CD4-positive, alpha-beta T cell treated with Interferon alpha-2 for 1 hour (primary cell): ENCODE measurements around the gene CLRN3.

Source experiments
- DNase-seq, 2 donors: peaks; one replicate each; pipeline ENCODE4 v3.0.0-alpha.2; 2020 to 2022

CLRN3 gene

DNA sequence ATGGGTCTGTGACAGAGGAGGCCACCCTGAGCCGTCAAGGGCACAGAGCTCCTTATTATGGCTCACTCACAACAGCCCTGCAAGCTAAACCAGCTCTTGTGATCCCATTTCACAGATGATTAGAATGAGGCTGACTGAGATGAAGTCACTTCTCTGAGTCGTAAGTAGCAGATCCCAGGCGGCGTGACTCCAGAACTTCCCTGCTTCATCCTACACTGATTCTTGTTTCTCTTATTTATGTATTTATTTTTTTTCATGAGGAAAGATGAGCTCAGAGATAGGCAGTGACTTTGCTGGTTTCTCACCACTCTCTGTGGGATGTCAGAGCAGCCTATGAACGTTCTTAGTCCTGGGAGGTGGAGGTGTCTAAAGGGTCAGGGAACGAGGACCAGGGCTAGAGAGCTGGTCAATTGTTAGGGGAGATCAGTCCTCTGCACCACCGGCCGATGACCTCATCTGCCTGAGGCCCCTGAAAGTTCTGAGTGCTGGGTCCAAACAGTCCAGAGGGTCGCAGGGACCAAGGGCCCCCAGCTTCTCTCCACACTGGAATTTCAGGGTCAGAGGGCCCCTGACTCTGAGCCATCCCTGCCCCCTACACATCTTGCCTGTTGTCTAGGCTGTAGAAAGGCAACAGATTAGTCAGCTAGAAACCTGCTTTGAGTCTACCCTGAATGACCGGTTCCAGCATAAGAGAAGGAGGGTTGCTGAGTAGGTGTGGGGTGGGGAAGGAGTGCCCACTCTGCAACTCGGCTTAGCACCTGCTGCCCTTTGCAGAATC, 17.9 kb downstream of the CLRN3 start:
- DNase-seq, result no peak

- no peak for DNase-seq
Measured at GRCh38 chr10:127873901-127874470, 18.8 kb downstream of the CLRN3 start.

GRCh38 chr10:127872871-127873600, 19.7 kb downstream of the CLRN3 start:
- no peak for DNase-seq

DNA sequence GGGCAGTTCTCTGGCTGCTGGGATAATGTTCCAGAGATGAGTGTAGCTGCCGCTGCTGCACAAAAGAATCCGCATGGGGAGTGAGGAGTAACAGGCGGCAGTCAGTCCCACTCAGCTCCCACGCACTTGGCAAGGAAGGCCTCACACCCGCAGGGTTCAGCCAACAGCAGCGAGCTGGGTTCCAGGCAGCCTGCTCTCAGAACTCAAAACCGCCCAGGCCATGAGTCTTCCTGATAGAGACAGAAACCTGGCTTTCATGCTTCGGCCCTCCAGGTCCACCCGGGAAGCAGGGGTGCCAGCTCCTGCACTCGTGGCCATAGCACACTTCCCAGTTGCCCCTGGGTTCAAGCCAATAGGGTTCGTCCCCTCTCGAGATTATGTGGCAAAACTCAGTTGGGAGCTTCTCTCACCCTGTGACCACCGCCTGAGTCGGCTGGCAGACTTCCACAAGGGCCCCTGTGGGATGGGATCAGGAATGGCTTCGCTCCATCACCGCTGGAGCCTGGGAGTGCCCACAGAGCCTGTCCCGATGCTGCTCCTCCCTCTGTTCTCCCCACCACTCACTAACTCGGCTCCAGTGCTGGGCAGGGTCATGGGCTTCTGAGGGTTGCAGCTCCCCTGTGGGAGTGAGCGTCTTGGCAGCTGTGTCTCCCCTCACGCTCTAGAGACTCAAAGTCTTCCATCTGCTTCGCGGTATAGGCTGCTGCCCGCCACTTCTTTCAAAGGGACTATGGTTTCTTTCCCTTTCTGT, 20.6 kb downstream of the CLRN3 start:
- DNase-seq, result no peak

DNA sequence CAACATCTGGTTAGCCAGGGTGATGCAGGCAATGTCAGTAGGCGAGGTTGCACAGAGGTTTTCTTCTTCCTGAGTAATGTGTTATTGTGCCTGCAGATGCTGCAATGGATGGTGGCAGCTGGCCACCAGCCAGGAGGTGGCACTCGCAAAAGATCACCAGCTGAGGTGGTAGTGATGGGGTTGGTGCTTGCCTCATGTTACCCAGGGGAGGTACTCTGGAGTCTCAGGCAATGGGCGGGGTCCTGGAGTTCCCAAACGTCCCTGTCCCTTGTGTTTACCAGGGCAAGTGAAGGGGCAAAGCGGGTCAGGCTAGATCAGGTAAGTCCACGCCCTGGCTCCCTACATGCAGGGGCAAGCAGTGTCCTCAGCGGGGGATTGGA, 21.1 kb downstream of the CLRN3 start:
- DNase-seq, result no peak

GRCh38 chr10:127869329-127869728, 23.4 kb downstream of the CLRN3 start:
- no peak for DNase-seq

DNA sequence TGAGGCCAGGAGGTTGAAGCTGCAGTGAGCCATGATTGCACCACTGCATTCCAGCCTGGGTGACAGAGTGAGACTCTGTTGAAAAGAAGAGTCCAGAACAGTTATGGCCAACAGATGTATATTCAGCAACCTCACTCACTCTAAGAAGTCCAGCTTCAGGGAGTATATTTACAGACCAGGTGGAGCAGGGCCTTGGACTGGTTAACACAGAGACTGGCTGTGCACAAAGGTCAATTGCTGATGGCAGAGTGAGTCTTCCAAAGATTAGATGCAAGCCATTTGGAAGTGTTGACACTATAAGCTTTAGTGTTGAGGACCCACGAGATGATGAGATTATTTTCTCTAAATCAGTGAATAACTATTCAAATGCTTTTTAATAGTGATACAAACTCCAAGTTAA, 24.9 kb downstream of the CLRN3 start:
- no peak for DNase-seq

DNA sequence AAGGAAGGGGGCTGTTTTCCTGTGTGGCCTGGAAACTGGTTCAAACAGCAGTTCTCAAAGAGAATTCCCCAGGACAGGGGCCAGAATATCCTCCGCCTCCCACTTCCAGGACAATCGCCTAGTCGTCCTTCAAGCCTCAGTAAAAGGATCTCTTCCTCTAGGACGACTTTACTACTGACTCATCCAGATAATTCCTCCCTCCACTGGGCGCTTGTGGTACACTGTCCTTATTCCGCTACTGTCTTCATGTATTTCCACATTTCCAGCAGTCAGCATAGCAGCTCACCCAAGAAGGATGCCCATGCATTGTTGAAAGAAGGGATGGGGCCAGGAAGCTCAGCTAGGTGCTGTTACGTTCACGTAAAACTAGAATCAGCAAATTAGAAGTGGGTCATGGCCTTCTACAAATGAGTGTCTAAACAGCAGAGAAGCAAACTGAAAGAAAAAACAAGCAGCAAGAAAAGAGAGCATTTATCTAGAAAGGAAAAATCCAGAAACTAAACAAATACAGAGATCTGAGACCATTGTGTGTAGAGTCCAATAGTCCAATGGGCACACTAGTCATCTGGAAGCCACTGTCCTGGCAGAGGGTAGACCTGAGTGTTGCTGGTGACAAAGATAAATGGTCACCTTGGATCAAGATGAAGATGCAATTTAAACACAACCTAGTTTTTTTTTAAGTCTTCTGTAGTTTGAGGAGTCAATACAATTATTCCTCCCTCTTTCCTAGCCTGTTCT, 26.3 kb downstream of the CLRN3 start:
- no peak for DNase-seq

DNA sequence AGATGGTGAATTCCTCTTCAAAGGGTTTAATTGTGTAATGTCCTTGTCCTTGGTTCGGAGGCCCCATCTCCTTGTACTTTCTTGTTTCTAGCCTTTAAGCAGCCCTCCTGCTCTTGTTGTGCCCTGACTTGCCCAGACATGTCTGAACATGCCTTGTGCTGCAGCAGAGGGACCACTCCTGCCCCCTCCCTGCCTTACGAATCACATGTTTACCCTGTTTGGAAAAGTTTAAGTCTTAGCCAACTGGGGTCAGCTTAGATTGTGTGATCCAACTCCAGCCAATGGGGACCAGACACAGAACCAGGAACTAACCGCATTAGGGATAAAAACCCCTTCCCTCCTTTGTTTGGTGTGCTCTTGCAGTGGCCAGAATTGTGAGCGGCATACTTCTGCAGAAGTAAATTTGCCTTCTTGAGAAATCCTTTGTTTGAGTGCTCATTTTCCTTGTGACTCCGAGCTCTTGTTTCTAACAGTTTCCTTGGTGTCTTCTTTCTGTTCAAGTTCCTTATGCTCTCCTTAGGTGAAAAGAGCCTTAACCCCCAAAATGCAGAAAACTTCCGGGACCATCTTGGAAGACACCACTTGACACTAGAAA, 29.4 kb downstream of the CLRN3 start:
- DNase-seq, result no peak

DNA sequence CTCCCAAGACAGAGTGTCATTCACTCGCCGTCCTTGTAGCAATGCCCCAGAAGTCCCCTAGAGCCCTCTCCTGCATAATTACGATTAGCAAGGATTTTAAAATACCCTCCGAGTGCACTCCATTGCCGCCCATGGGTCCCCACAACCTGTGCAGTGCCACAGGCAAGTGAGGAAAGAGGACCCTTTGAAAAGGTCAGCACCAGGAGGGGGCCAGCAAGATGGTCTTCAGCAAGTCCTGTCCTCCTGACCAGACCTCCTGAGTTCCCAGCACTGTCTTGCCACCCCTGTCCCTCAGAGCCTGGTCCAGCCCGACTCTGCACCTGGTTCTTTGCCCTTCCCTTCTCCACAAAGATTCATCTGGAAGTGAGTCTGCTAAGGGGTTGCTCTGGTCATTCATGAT, 32.1 kb downstream of the CLRN3 start:
- no peak for DNase-seq

- DNase-seq, result no peak
Measured at GRCh38 chr10:127855976-127856375, 36.8 kb downstream of the CLRN3 start.

GRCh38 chr10:127855591-127855881, 37.2 kb downstream of the CLRN3 start:
- DNase-seq, result no peak

DNA sequence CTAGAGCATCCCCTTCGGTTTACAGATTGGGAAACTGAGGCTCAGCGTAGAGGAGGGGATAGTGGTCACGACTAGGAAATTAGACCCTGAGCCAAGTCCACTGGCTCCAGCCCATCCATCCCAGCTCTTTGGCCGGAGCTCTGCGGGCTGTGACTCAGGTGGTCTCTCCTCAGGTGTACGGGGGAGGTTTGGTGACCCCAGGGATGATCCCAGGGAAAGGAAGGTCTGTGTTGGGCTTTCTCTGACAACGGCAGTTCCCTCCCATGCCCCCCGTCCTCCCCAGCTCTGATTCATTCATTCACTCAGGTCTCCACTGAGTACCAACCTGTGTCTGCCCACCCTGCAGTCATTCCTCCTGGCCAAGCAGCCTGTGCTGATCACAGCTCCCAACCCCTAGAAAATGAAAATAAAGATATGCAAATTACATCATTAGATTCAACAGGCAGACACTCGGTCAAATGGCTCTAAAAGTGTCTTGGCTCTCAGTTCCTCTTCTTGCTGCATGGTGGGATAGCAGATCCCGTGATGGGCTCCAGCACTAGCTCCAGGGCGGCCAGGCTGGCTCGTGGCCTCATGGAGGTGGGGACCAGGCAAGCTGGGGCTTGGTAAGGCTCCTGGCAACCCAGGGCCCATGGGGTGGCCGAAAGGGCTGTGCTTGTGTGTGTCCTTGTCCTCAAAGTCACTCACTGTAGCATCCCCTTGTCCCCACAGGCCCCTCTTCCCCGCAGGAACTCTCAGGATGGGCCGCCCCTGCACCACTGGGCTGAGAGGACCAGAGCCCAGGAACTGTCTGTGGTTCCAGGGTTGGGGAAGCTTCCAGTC, 37.8 kb downstream of the CLRN3 start:
- DNase-seq, result peak in 1 of 2 donors; percentile 18

DNA sequence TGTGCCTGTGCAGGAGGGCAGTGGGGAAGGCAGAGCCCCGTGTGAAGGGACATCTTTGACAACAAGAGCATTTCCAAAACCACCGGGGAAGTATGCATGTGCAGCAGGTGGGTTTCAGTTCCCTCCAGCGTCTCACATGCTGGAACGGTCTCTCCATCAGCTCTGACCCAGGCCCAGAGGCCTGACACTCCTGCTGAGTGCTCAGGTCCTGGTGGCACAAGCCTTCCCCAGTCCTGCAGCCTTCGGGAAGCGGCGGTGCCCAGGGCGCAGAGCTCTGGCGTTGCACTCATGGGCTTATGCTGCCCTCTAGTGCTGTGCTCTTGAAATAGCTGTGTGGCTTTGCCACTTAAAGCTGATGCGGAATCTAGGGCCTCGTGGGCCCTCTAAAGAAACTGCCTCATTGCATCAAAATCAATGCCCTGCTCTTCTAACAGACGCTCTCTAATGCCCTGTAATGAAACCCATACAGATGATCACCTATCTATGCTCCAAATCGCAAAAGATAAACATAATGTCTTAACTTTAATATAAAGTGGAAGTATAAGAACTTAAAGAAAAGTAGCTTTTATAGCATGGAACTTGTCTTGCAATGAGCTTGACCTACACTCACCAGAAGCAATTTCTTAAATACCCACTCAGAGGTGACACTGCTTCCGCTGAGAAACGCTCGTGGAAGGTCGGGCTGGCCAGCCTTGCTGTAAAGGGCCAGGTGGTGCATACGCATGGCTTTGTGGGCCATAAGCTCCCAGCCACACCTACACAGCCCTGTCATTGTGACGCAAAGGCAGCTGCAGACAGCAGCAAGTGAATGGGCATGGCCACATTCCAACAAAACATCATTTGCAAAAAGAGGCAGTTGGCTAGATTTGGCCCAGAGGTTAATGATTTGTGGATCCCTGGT, 38.6 kb downstream of the CLRN3 start:
- DNase-seq, result peak; percentile 38 to 46

GRCh38 chr10:127852456-127852855, 40.3 kb downstream of the CLRN3 start:
- DNase-seq, result no peak

DNA sequence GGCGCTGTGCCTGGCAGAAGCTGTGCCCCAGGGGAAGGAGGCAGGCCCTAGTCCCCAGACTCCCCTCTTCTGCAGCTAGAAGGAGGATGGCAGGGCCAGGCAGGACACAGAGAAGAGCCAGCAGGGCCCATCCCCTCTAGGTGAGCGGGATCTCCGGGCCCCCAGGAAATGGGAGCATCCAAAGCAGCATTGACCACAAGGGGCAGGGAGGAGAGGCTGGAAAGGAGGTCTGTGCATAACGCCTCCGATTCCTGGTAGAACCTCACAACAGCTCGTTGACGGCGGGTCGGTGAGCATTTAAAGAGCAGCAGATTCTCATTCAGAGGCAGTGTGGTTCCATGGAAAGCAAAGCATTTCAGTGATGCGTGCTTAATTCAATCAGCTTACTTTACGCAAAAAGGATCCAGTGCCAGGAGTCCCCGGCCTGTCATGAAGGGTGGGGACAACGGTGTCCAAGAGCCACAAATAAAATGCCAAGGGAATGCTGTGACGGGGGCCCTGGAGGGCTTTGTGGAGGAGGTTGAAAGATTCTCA, 41.0 kb downstream of the CLRN3 start:
- DNase-seq, result no peak

GRCh38 chr10:127850944-127851343, 41.8 kb downstream of the CLRN3 start:
- DNase-seq, result no peak

GRCh38 chr10:127849921-127850320, 42.8 kb downstream of the CLRN3 start:
- DNase-seq, result no peak

DNA sequence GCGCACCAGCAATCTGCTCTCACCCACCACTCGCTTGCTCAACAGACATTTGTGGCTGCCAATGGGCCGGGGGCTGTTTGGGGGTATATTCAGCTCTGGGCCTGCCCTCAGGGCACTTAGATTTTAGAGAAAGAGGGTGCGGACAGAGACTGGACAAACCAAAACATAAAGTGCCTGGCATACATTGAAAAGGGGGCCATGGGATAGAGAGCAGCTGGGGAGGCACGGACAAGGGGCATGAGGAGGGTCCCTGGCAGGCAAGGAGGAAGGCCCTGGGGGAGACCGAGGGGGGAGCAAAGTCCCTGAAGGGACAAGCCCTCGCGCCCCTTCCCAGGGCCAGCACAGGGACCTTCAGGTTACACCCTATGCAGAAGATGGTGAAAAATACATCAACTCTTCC, 43.5 kb downstream of the CLRN3 start:
- no peak for DNase-seq

DNA sequence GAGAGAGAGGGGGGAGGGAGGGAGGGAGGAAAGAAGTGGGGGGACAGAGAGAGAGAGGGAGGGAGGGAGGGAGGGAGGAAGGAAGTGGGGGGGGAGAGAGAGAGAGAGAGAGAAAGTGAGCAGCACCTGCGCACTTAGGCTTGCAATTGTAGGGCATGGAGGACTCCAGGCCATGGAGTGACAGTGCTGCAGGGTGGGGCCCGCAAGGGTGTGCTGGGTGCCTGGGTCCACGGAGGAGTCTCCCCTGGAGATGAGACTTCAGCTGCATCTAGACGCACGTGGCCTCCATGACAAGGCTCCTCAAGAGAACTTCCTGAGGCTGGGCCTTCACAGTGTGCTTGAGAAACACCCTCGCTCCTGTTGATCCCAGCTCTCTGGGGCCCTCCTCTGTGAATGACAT, 44.5 kb downstream of the CLRN3 start:
- DNase-seq, result no peak
